GM19438 (cell line): ENCODE data around the gene PAK6.

Source experiments
- ATAC-seq: cut with Tn5 transposase; IDR thresholded peaks from one replicate; pipeline ENCODE4 v1.9.1; 2021; ENCODE audit warnings: low read depth; ENCODE audit not compliant: unreplicated experiment

PAK6 gene

GRCh38 chr15:40290545-40290917 is 51.7 kb downstream of the PAK6 start:
- ATAC-seq = no peak

- ATAC-seq = no peak
Observed at GRCh38 chr15:40290918-40291574, 52.2 kb downstream of the PAK6 start.

DNA sequence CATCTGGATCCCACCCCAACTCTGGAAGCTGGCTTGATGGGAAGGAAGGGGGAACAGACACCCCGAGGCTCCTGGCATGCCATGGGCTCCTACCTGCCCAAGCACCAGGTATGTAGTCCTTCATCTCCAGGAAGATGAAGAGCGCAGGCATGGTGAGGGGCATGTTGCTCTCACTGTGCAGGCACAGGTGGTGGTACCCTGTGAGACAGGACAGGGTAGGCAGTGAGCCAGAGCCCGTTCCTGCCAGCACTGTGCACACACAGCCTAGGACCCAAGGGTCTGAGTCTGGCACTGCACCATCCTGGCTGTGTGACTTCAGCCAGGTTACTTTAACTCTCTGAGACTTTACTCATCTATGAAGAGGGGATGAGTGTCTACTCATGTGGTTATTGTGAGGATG is 53.4 kb downstream of the PAK6 start:
- ATAC-seq = no peak

GRCh38 chr15:40293006-40293405 is 54.1 kb downstream of the PAK6 start:
- no peak for ATAC-seq

DNA sequence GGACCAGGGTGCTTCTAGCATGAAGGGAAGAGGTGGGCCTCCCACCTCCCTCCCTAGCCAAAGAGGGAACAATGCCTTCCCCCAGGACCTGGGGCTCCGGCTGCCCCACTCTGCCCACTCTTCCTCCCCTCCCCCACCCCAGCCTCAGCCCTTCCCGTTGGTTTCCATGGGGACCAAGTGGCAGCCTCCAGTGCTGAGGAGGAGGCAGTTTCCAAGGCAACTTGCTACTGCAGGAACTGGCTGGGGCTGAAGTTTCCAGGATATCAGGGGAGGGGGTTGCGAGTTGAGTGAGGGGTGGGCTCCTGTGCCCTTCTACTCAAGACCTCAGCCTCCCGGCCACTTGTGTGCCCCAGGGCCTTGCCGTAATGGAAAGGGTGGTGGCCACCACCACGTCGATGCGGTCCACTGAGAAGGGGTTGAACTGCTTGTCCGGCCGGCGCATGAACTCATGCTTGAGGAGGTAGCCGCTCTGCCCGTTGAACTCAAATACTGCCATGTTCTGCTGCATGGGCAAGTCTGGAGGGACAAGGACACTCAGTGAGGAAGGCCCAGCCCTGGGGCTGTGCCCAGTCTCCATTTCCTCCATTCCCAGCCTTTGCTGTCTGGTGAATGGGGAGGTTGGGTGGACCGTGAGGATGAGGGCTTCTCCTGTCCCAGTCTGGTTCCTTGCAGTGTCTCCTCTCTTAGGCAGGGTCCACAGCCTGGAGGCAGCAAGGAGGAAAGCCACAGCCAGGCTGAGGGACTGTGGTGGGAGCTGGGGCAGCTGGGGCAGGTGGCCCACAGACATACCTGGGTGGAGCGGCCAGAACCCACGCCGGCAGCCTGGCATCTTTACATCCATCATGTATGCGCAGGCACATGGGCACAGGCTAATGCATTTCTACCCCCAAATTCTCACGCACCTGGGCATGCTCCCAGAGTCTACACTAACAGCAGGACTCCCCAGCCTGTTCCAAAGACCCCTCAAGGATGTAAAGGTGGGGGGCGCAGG is 55.3 kb downstream of the PAK6 start:
- ATAC-seq = no peak

- ATAC-seq = no peak
Observed at GRCh38 chr15:40295297-40295696, 56.4 kb downstream of the PAK6 start.

GRCh38 chr15:40295877-40296560 is 57.2 kb downstream of the PAK6 start:
- no peak for ATAC-seq

- no peak for ATAC-seq
Observed at GRCh38 chr15:40296561-40297230, 57.8 kb downstream of the PAK6 start.

- no peak for ATAC-seq
Observed at GRCh38 chr15:40297356-40297755, 58.5 kb downstream of the PAK6 start.

DNA sequence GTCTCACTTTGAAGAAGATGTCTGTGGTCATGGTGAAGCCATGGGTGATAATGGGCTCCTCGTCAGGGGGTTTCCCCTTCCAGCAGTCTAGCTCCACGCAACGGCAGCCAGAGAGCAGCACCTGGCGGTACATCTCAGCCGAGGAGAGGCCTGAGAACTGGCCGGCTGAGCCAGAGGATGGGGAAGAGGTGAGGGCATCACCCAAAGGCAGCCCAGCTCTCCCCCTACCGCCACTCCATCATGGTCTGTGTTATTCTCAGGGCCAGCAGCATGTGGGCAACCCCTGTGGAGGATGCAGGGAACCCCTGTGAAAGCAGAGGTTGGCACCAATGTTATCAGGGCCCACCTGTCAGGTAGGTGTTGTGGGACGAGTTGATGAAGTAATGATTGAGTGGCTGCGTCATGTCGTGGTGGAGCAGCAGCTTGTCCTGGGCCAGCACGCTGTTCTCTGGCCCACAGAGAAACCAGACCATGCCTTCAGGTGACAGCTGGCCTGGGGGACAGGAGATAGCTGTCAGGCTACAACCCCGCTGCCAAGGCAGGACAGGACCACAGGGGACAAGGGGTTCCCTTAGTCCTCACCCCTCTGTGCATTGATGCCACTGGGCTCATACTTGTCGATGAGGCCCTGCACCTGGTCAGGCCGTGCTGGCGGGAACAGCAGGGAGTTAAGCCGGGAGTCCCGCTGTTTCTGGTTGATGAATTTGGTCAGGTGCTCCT is 59.5 kb downstream of the PAK6 start:
- no peak for ATAC-seq

- no peak for ATAC-seq
Observed at GRCh38 chr15:40300367-40300766, 61.5 kb downstream of the PAK6 start.

GRCh38 chr15:40300771-40301170 is 61.9 kb downstream of the PAK6 start:
- no peak for ATAC-seq

DNA sequence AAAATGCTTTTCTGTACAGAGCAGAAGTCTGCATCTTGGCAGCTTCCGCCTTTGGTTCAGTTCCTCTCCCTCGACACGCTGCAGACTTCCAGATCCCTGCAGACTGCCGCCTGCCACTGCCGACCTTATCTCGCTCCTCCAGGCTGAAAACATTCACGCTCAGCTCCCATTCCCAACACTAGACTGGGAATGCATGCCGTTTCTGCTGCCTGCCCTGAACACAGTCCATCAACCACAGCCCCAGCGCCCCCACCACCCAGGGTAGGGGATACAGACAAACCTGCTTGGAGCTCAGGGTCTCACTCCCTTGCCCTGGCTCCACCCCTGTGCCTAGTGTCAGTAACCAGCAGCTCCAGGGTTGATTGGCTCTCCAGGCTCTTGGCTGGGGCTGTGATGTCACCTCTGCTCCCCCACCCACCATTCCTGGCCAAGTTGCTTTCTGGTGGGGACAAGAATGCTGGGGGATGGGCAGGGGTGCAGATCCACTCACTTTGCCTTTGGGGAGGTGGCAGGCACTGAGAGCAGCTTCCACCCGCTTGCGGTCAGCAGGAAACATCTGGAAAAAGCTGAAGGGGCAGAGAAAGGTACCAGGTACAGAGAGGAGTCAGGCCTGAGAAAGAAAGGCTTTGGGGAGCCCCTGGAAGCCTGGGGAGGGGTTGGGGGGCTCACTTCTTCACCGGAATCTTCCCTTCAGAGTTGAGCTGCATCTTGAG is 62.8 kb downstream of the PAK6 start:
- no peak for ATAC-seq

DNA sequence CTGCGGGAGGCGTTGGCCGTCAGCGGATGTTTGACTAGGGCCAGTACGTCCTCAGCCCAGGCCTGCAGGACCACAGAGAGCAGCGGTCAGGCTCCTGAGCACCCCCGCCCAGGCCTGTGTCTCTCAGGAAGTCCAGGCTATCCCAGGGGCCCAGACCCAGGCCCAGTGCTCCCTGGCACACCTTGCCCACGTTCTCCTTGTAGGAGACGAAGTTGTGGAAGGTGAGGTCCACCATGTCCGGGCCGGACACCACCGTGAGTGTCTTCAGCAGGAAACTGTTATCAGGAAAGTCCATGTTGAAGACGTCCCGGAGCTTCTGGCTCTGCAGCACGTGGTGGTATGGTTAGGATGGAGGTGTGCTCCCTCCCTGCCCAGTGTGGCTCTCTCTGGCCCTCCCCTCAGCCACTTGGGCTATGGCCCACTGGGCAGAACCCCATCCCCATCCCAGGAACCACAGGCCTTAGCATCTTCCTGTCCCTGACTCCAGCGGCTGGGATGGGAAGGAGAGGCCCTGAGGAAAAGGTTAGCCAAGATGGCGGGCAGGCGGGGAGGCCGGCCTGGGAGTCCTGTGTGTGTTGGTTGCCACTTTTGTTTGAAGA is 63.5 kb downstream of the PAK6 start:
- no peak for ATAC-seq

- no peak for ATAC-seq
Observed at GRCh38 chr15:40302981-40303380, 64.1 kb downstream of the PAK6 start.

DNA sequence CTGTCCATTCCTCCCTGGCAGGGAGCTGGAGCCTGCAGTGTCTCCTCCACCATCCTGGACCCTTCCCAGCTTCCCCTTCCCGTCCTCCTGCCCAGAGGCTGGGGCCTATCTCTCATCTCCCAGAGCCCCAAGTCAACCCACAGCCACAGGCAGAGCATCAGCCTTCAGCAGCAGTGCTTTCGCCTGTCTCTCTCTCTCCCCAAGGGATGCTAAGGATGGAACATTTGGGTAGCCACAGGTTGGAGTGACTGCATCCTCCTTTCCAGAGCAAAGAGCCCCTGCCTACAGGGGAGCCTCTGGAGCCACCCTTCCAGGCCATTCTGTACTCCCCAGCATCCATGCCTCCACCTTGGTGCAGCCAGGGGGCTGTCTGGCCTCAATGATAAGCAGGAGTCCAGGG is 64.7 kb downstream of the PAK6 start:
- no peak for ATAC-seq

- no peak for ATAC-seq
Observed at GRCh38 chr15:40305281-40305680, 66.4 kb downstream of the PAK6 start.

DNA sequence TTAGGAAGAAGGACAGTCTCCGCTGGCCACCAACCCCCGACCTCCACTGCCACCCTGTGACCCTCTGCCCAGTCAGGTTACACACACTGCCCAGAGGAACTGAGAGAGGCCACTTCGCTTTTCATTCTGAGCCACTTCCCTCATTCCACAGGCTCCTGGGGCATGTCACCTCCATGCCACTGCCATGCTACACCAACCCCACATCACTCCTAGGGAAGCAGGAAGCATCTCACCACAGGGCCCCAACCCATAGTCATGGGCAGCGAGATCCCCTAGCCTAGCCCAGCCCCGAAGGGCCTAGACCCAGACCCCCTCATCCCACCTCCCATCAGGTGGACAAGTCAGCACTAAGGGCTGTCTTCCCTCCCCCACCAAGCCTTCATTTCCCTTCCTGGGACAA is 67.5 kb downstream of the PAK6 start:
- no peak for ATAC-seq

DNA sequence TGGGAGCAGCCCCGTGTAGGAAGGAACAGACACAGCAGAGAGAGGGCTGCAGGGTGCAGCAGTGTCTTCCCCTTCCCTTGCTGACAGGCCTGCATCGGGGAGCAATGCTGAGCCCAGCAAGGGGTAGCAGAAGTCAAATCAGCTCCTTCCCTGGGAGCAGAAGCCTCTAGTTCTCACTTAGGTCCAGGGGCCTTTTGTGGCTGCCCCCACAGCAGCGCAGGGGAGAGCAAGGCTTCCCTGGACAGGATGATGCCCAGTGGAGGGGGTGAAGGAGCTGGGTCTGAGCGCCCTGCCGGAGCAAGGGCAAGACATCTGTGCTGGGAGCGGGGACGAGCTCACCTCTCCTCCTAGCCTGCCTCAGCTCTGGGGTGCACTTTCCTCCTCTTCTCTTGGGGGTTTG is 68.0 kb downstream of the PAK6 start:
- no peak for ATAC-seq
